ENCODE measurements around the gene C4orf54.

C4orf54 gene

DNA sequence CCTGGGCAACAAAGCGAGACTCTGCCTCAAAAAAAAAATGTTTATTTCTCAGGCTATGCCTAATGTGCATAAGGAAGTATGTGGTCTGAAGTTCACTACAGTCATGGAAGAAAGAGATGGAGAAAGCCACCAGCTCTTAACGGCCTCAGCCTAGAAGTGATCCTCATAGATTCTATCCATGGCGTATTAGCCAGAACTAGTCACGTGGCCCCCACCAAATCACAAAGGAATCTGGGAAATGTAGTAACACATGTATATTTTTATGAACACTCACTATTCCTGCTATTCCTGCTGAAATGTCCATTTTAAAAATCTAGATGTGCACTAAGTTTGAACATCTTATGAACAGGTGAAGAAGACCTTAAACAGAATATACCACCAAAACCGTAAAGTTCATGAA is 49.2 kb downstream of the C4orf54 start:
- Histone ChIP-seq H3K4me3 (ENCODE audit: low read length) (no peak overlapping the region), H3F3A (ENCODE audit: control insufficient read depth, insufficient read depth) (no peaks in the 10 kb centered on the region), H3K4me2 (ENCODE audit: low read length) (no peak overlapping the region), H4K20me1 (ENCODE audit: control insufficient read depth, insufficient read depth, low read depth, low read length) (no peaks in the 10 kb centered on the region), H3K27me3 (ENCODE audit: control insufficient read depth, low read length) (peaks cover 8% of the 10 kb centered on the region; the same call in 1 of the 2 replicates), H3K4me1 (ENCODE audit: control insufficient read depth, low read length) (no peaks in the 10 kb centered on the region), H3K9me3 (ENCODE audit: control insufficient read depth, insufficient read depth, low read length) (no peaks in the 10 kb centered on the region), H3K79me2 (ENCODE audit: control insufficient read depth, low read length) (no peaks in the 10 kb centered on the region), H3K27ac (ENCODE audit: low read depth, low read length) (no peak overlapping the region), H3K9me2 (replicated peaks; ENCODE audit: control insufficient read depth, low read length) (no peaks in the 10 kb centered on the region), H3K36me3 (ENCODE audit: control insufficient read depth, low read length) (no peaks in the 10 kb centered on the region)
- no peak for TF ChIP-seq EZH2phosphoT487 (IDR thresholded peaks at IDR 0.05; ENCODE audit: borderline replicate concordance, low read length)
- TF ChIP-seq, protein P1, sequence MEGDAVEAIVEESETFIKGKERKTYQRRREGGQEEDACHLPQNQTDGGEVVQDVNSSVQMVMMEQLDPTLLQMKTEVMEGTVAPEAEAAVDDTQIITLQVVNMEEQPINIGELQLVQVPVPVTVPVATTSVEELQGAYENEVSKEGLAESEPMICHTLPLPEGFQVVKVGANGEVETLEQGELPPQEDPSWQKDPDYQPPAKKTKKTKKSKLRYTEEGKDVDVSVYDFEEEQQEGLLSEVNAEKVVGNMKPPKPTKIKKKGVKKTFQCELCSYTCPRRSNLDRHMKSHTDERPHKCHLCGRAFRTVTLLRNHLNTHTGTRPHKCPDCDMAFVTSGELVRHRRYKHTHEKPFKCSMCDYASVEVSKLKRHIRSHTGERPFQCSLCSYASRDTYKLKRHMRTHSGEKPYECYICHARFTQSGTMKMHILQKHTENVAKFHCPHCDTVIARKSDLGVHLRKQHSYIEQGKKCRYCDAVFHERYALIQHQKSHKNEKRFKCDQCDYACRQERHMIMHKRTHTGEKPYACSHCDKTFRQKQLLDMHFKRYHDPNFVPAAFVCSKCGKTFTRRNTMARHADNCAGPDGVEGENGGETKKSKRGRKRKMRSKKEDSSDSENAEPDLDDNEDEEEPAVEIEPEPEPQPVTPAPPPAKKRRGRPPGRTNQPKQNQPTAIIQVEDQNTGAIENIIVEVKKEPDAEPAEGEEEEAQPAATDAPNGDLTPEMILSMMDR (IDR thresholded peaks at IDR 0.05; ENCODE audit: low read depth, low read length, poor library complexity, severe bottlenecking), result no peak

Data from DOHH2 (cell line).